Hepatocyte (in vitro differentiated cells): ENCODE data around the gene PPP1R14D. TPM values are rescaled to one million over a fixed set of nuclear protein-coding genes. Genes with fewer than 3 reads are reported as not detected.

Experiments
- DNase-seq: peaks from one replicate; pipeline ENCODE4 v3.0.0-alpha.2; 2016; ENCODE audit warnings: low spot score
- H2AFZ ChIP-seq: fragments of 200-600 bp; sonication (generic); 2 replicates; pipeline ENCODE4 v1.6.0; 2016; ENCODE audit warnings: antibody characterized with exemption, mild to moderate bottlenecking
- H3K27ac ChIP-seq: fragments of 200-600 bp; sonication (generic); 2 replicates; pipeline ENCODE4 v1.5.1; 2016; ENCODE audit warnings: mild to moderate bottlenecking
- H3K27me3 ChIP-seq: fragments of 200-600 bp; sonication (generic); 2 replicates; pipeline ENCODE4 v1.6.1; 2016
- H3K36me3 ChIP-seq: fragments of 200-600 bp; sonication (generic); replicated peaks from 2 replicates; pipeline ENCODE4 v1.5.1; 2016; ENCODE audit warnings: low read depth; ENCODE audit not compliant: insufficient read depth
- H3K4me1 ChIP-seq: fragments of 200-600 bp; sonication (generic); 2 replicates; pipeline ENCODE4 v1.5.1; 2016; ENCODE audit warnings: mild to moderate bottlenecking, moderate library complexity; ENCODE audit not compliant: insufficient read depth
- H3K4me2 ChIP-seq: fragments of 200-600 bp; sonication (generic); 2 replicates; pipeline ENCODE4 v1.6.0; 2016
- H3K4me3 ChIP-seq: fragments of 200-600 bp; sonication (generic); 2 replicates; pipeline ENCODE4 v1.5.1; 2016; ENCODE audit warnings: mild to moderate bottlenecking
- H3K79me2 ChIP-seq: fragments of 200-600 bp; sonication (generic); 2 replicates; pipeline ENCODE4 v1.6.0; 2017; ENCODE audit warnings: mild to moderate bottlenecking
- H3K9me2 ChIP-seq: fragments of 200-600 bp; sonication (generic); replicated peaks from 2 replicates; pipeline ENCODE4 v1.6.0; 2017; ENCODE audit warnings: mild to moderate bottlenecking; ENCODE audit not compliant: insufficient read depth
- H3K9me3 ChIP-seq: fragments of 200-600 bp; sonication (generic); 2 replicates; pipeline ENCODE4 v1.5.1; 2016; ENCODE audit warnings: low read depth, mild to moderate bottlenecking
- H4K20me1 ChIP-seq: fragments of 200-600 bp; sonication (generic); 2 replicates; pipeline ENCODE4 v1.6.0; 2016; ENCODE audit warnings: mild to moderate bottlenecking; ENCODE audit not compliant: insufficient read depth, poor library complexity, severe bottlenecking
- EZH2 ChIP-seq: fragments of 200-600 bp; sonication (generic); IDR thresholded peaks from 2 replicates; pipeline ENCODE4 v1.6.1; 2016; ENCODE audit warnings: antibody characterized with exemption, mild to moderate bottlenecking, borderline replicate concordance
- EZH2phosphoT487 ChIP-seq: fragments of 200-600 bp; sonication (generic); IDR thresholded peaks from one replicate; pipeline ENCODE4 v1.6.1; 2018; ENCODE audit warnings: antibody characterized with exemption, mild to moderate bottlenecking, low read depth, moderate library complexity; ENCODE audit not compliant: unreplicated experiment, severe bottlenecking
- WGBS: methylation state at CpG from one replicate; pipeline ENCODE4 v1.1.6; 2016; ENCODE audit warnings: low lambda C conversion rate; ENCODE audit errors: missing lambda C conversion rate; 5-methylcytosine and 5-hydroxymethylcytosine counted together
- polyA plus RNA-seq: library from polyadenylated mRNA; unstranded; fragments of >200 nt; fragmentation: Nextera tagmentation; extraction: Ambion mirVana; gene quantifications from 2 replicates; pipeline ENCODE4 v1.2.1, GENCODE V29; 2016
- total RNA-seq: library from RNA; depleted of rRNA; stranded (reverse); fragments of >200 nt; gene quantifications from 2 replicates; pipeline ENCODE4 v1.2.3, GENCODE V29; 2014
- TF ChIP-seq, protein P1 (sequence below): fragments of 200-600 bp; sonication (generic); IDR thresholded peaks from 2 replicates; pipeline ENCODE4 v1.5.1; 2016; ENCODE audit warnings: antibody characterized with exemption, mild to moderate bottlenecking; ENCODE audit not compliant: poor library complexity

The PPP1R14D gene
- total and polyA plus RNA-seq, 2 experiments from 2014 or later: 0.47 TPM; not detected in 1

- H3K4me1 ChIP-seq: peaks cover 14% of the 10 kb centered on the region
- no peaks in the 10 kb centered on the region for H3K9me3 ChIP-seq
- no peak overlapping the region for H3K4me3 ChIP-seq
- peak; percentile 54 for DNase-seq
- 50% methylated on average over 5 of the region's 5 CpGs for WGBS
- H3K4me2 ChIP-seq: no peak overlapping the region
- H3K27me3 ChIP-seq: no peaks in the 10 kb centered on the region
- H3K79me2 ChIP-seq: no peaks in the 10 kb centered on the region
- TF ChIP-seq EZH2phosphoT487 (no peak), EZH2 (no peak)
- TF ChIP-seq, protein P1, sequence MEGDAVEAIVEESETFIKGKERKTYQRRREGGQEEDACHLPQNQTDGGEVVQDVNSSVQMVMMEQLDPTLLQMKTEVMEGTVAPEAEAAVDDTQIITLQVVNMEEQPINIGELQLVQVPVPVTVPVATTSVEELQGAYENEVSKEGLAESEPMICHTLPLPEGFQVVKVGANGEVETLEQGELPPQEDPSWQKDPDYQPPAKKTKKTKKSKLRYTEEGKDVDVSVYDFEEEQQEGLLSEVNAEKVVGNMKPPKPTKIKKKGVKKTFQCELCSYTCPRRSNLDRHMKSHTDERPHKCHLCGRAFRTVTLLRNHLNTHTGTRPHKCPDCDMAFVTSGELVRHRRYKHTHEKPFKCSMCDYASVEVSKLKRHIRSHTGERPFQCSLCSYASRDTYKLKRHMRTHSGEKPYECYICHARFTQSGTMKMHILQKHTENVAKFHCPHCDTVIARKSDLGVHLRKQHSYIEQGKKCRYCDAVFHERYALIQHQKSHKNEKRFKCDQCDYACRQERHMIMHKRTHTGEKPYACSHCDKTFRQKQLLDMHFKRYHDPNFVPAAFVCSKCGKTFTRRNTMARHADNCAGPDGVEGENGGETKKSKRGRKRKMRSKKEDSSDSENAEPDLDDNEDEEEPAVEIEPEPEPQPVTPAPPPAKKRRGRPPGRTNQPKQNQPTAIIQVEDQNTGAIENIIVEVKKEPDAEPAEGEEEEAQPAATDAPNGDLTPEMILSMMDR: no peak
- no peak overlapping the region for H2AFZ ChIP-seq
- H4K20me1 ChIP-seq: no peaks in the 10 kb centered on the region
- no peaks in the 10 kb centered on the region for H3K36me3 ChIP-seq
- H3K9me2 ChIP-seq: no peaks in the 10 kb centered on the region
- peak overlapping the region; percentile 72 for H3K27ac ChIP-seq
Observed at GRCh38 chr15:40825661-40826422, 2.7 kb downstream of the PPP1R14D start.

DNA sequence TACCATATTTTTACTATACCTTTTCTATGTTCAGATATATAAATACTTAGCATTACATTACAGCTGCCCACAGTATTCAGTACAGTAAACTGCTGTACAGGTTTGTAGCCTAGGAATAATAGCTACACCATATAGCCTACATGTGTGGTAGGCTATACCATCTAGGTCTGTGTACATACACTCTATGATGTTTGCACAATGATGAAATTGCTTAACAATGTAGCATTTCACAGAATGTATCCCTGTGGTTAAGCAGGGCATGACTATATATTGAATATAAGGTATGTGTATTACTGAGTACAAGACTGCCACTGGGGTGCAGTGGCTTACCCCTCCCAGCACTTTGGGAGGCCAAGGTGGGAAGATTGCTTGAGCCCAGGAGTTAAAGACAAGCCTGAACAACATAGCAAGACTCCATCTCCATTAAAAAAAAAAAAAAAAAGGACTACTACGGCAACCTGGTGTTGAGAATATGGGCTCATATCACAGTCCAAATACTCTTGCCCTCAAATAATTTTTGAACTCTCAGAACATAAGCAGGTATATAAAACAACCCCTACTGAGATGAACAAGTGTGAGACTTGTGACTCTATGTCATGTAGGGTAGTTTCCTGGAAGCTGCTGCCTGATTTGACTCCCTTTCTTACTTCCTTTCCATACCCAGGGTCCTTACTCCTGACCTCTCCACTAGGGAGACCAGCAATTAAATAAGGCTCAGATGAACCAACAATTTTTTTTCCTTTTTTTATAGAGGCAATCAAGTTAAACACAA is 4.8 kb downstream of the PPP1R14D start:
- H3K4me3 ChIP-seq: no peak overlapping the region
- no peaks in the 10 kb centered on the region for H3K27me3 ChIP-seq
- peak overlapping the region; percentile 72 for H3K27ac ChIP-seq
- H3K9me3 ChIP-seq: no peaks in the 10 kb centered on the region
- TF ChIP-seq EZH2phosphoT487 (no peak), EZH2 (no peak)
- TF ChIP-seq, protein P1: no peak
- H3K79me2 ChIP-seq: no peaks in the 10 kb centered on the region
- WGBS: 69% methylated on average over 1 of the region's 1 CpG
- H3K9me2 ChIP-seq: no peaks in the 10 kb centered on the region
- no peaks in the 10 kb centered on the region for H3K36me3 ChIP-seq
- H4K20me1 ChIP-seq: no peaks in the 10 kb centered on the region
- no peak overlapping the region for H2AFZ ChIP-seq
- no peak for DNase-seq
- no peak overlapping the region for H3K4me2 ChIP-seq
- H3K4me1 ChIP-seq: peaks cover 14% of the 10 kb centered on the region

GRCh38 chr15:40821195-40821594 is 7.3 kb downstream of the PPP1R14D start:
- WGBS: 95% methylated on average over 2 of the region's 2 CpGs

More at GRCh38 chr15:40821195-40821594, 7.3 kb downstream of the PPP1R14D start:
- Histone ChIP-seq H3K9me3 (no peaks in the 10 kb centered on the region), H3K9me2 (no peaks in the 10 kb centered on the region), H3K4me1 (peaks cover 11% of the 10 kb centered on the region), H2AFZ (no peak overlapping the region), H3K36me3 (no peaks in the 10 kb centered on the region), H4K20me1 (no peaks in the 10 kb centered on the region), H3K79me2 (no peaks in the 10 kb centered on the region), H3K4me3 (no peak overlapping the region), H3K27ac (no peak overlapping the region), H3K4me2 (no peak overlapping the region), H3K27me3 (no peaks in the 10 kb centered on the region)
- TF ChIP-seq, protein P1: no peak
- no peak for TF ChIP-seq EZH2phosphoT487
- TF ChIP-seq EZH2: no peak
- DNase-seq: no peak
